BE2C (cell line): ENCODE results near the gene FGF19. TPM values are rescaled to one million over a fixed set of nuclear protein-coding genes. Genes with fewer than 3 reads are reported as not detected.

Experiments used
- DNase-seq: peaks from one replicate; pipeline ENCODE4 v3.0.0-alpha.2; 2020
- H3K27me3 ChIP-seq: fragments of 250-450 bp; sonication (Bioruptor Pico); 2 replicates; pipeline ENCODE4 v1.5.1; 2020; ENCODE audit warnings: mild to moderate bottlenecking
- H3K36me3 ChIP-seq: fragments of 250-450 bp; sonication (Bioruptor Pico); 2 replicates; pipeline ENCODE4 v1.5.1; 2020; ENCODE audit warnings: mild to moderate bottlenecking
- H3K4me1 ChIP-seq: fragments of 250-450 bp; sonication (Bioruptor Pico); 2 replicates; pipeline ENCODE4 v1.5.1; 2020
- H3K4me3 ChIP-seq: 2 replicates; pipeline ENCODE4 v1.5.1; 2011; ENCODE audit warnings: low read depth, low read length
- H3K9me3 ChIP-seq: fragments of 250-450 bp; sonication (Bioruptor Pico); 2 replicates; pipeline ENCODE4 v1.5.1; 2020
- CTCF ChIP-seq: IDR thresholded peaks from 2 replicates; pipeline ENCODE4 v1.5.1; 2012; ENCODE audit warnings: mild to moderate bottlenecking, low read depth, low read length
- polyA plus RNA-seq: library from polyadenylated mRNA; unstranded; fragments of >200 nt; gene quantifications from one replicate; pipeline ENCODE4 v1.2.1, GENCODE V29; 2012; ENCODE audit warnings: low read depth, missing spikeins; ENCODE audit not compliant: insufficient read length, insufficient read depth

FGF19 gene, protein sequence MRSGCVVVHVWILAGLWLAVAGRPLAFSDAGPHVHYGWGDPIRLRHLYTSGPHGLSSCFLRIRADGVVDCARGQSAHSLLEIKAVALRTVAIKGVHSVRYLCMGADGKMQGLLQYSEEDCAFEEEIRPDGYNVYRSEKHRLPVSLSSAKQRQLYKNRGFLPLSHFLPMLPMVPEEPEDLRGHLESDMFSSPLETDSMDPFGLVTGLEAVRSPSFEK
- 0.48 TPM for polyA plus RNA-seq

DNA sequence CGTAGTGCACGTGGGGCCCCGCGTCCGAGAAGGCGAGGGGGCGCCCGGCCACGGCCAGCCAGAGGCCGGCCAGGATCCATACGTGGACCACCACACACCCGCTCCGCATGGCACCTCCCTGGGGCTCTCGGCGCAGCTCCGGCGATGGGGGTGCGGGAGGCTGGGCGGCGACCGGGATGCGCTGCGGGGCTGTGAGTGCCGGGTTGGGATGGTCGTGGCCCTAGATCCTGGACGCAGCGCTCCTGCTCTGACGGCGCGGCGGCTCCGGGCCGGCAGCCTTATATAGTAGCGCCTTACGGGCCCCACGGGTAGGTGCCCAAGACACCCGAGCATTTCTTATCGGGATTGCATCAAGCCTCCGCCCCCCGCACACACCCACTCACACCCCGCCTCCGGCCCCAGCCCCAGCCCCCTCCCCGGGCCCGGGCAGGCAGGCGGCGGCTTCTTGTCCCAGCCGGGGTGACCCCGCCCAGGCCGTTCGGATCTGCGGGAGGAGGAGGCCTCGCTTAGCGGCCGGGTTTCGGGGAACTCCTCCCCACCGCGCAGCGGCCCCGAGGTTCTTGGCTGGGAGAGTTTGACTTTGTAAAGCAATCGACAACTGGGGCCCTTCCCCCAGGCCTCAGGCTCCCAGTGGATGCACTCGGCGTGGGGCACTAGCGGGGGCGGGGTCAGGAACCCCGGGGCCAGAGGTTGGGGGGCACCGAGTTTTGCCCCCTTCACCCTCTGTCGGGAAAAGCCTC is at the start of gene FGF19:
Gene FGF19 (minus strand): TSS at position 255 of the 740 bp plus-strand sequence. CDS start 146 bp downstream, at position 109.
- no peak for TF ChIP-seq CTCF
- H3K4me3 ChIP-seq, result peak within 1 kb of the TSS; percentile 58
- peaks cover 4% of the 10 kb centered on the region; the same call in 1 of the 2 replicates for H3K27me3 ChIP-seq

DNA sequence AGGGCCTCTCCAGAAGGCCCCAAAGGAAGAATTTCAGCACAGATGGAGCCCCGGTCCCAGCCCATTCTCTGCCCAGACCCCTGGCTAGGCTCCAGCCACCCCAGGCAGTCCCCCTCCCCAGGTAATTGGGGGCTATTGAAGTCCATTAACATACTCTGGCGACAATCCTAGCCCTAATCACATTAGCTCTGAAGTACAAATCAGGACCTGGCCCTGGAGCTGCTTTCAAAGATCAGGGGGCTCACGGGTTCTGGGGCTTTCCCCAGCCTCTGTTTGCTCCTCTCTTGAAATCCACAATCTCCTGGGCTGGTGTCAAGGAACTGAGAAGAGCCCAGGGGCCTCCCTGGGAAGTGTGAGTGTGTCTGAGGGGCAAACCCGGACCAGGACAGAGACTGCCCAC is 49.1 kb upstream of the FGF19 start:
- no peak for TF ChIP-seq CTCF
- H3K36me3 ChIP-seq, result no peaks in the 10 kb centered on the region
- H3K9me3 ChIP-seq, result no peaks in the 10 kb centered on the region
- no peak for DNase-seq
- no peaks in the 10 kb centered on the region for H3K4me1 ChIP-seq
- H3K27me3 ChIP-seq, result no peaks in the 10 kb centered on the region; the same call in 1 of the 2 replicates
- H3K4me3 ChIP-seq, result no peak overlapping the region

More for the DNA sequence above, at the start of gene FGF19:
- DNase-seq, result no peak
- Histone ChIP-seq H3K9me3 (no peaks in the 10 kb centered on the region), H3K36me3 (no peaks in the 10 kb centered on the region), H3K4me1 (peaks cover 19% of the 10 kb centered on the region)

- no peak for TF ChIP-seq CTCF
- Histone ChIP-seq H3K4me1 (no peaks in the 10 kb centered on the region), H3K4me3 (no peak overlapping the region), H3K36me3 (no peaks in the 10 kb centered on the region), H3K9me3 (no peaks in the 10 kb centered on the region), H3K27me3 (no peaks in the 10 kb centered on the region; the same call in 1 of the 2 replicates)
- DNase-seq, result no peak
These were observed 47.2 kb upstream of the FGF19 start for GRCh38 chr11:69750875-69751597.

GRCh38 chr11:69750108-69750850 is 46.5 kb upstream of the FGF19 start:
- Histone ChIP-seq H3K4me1 (no peaks in the 10 kb centered on the region), H3K27me3 (no peaks in the 10 kb centered on the region; the same call in 1 of the 2 replicates), H3K9me3 (no peaks in the 10 kb centered on the region), H3K4me3 (no peak overlapping the region), H3K36me3 (no peaks in the 10 kb centered on the region)
- TF ChIP-seq CTCF, result no peak
- no peak for DNase-seq

GRCh38 chr11:69748637-69749036 is 44.8 kb upstream of the FGF19 start:
- no peaks in the 10 kb centered on the region for H3K27me3 ChIP-seq
- H3K9me3 ChIP-seq, result no peaks in the 10 kb centered on the region
- TF ChIP-seq CTCF, result no peak
- no peaks in the 10 kb centered on the region for H3K4me1 ChIP-seq
- no peaks in the 10 kb centered on the region for H3K36me3 ChIP-seq
- no peak overlapping the region for H3K4me3 ChIP-seq
- DNase-seq, result no peak
